Measurements from ENCODE around the gene SPTBN5.

SPTBN5 gene

DNA sequence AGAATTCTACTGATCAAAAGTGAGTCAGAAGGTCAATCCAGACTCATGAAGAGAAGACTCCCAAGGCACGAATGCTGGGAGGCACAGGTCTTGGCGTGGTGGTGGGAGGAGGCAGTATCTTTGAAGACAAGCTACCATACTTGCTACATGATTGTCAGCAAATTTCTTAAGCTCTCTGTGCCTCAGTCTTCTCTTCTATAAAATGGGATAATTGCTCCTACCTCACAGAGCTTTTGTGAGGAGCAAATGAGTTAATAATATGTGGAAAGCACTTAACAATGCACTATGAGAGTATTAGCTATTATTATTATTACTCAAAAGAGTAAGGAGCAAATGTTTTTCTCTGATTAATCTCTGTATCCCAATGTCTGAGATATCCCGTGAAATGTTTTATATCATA is 42.3 kb upstream of the SPTBN5 start:
- DNase-seq (ENCODE audit: low read depth, low spot score): no peak
- no peaks in the 10 kb centered on the region for H3K36me3 ChIP-seq (ENCODE audit: insufficient read depth, low read length)
- no peak overlapping the region for H3K9ac ChIP-seq (ENCODE audit: insufficient read length)
- H3K27ac ChIP-seq: no peak overlapping the region
- no peak overlapping the region for H3K4me3 ChIP-seq
- TF ChIP-seq POLR2AphosphoS5 (IDR thresholded peaks at IDR 0.05; ENCODE audit: borderline replicate concordance, low read depth, low read length) (no peak), EZH2 (IDR thresholded peaks at IDR 0.05) (no peak), FOXP2 (optimal IDR thresholded peaks at IDR 0.05; ENCODE audit: control extremely low read depth, extremely low read length, insufficient read depth) (no peak)
- no peaks in the 10 kb centered on the region for H3K9me3 ChIP-seq (ENCODE audit: low read depth, low read length)

- Histone ChIP-seq H3K9me3 (ENCODE audit: low read depth, low read length) (no peaks in the 10 kb centered on the region), H3K27ac (no peak overlapping the region), H3K4me3 (no peak overlapping the region), H3K36me3 (ENCODE audit: insufficient read depth, low read length) (no peaks in the 10 kb centered on the region), H3K9ac (ENCODE audit: insufficient read length) (no peak overlapping the region)
- no peak for TF ChIP-seq EZH2 (IDR thresholded peaks at IDR 0.05)
- no peak for TF ChIP-seq FOXP2 (optimal IDR thresholded peaks at IDR 0.05; ENCODE audit: control extremely low read depth, extremely low read length, insufficient read depth)
- no peak for TF ChIP-seq POLR2AphosphoS5 (IDR thresholded peaks at IDR 0.05; ENCODE audit: borderline replicate concordance, low read depth, low read length)
- no peak for DNase-seq (ENCODE audit: low read depth, low spot score)
Observed at GRCh38 chr15:41935566-41936020, 41.7 kb upstream of the SPTBN5 start.

DNA sequence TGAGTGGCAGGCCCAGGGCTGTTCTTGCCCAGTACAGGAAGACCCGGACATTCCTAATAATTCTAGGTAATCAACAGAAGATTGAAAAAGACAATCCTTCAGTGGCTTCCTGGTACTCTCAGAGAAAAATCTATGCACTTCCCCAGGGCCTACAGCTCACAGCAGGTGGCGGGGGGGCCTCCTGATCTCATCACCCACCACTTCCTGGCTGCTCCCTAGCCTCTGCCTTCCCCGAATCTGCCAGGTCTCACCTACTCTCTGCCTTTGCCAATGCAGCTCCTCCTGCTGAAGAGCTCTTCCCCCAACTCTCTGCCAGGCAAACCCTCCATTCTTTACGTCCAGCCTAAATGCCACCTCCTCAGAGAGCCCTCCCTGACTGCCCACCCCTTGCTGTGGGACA is 41.0 kb upstream of the SPTBN5 start:
- Histone ChIP-seq H3K9ac (ENCODE audit: insufficient read length) (no peak overlapping the region), H3K9me3 (ENCODE audit: low read depth, low read length) (no peaks in the 10 kb centered on the region), H3K4me3 (no peak overlapping the region), H3K36me3 (ENCODE audit: insufficient read depth, low read length) (no peaks in the 10 kb centered on the region), H3K27ac (no peak overlapping the region)
- no peak for TF ChIP-seq EZH2 (IDR thresholded peaks at IDR 0.05)
- TF ChIP-seq POLR2AphosphoS5 (IDR thresholded peaks at IDR 0.05; ENCODE audit: borderline replicate concordance, low read depth, low read length): no peak
- no peak for TF ChIP-seq FOXP2 (optimal IDR thresholded peaks at IDR 0.05; ENCODE audit: control extremely low read depth, extremely low read length, insufficient read depth)
- DNase-seq (ENCODE audit: low read depth, low spot score): peak; percentile 2

DNA sequence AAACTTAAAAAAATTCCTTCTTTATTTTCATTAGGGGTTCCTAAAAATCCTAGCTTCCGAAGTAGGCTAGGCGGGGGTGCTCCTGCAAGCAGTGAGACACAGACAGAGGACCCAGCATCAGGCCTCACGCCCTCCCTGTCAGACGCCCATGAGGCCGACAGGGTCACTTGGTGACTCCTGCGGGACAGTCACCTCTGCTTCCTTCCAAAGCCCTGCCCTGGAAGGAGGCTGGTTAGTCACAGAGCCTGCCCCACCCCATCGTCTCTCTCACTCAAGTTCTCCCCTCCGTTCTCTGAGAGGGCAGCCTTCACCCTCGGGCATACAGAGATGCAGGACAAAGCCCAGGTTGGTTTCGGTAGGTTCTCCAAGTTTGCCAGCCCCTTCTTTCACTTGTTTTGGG is 39.9 kb upstream of the SPTBN5 start:
- Histone ChIP-seq H3K27ac (no peak overlapping the region), H3K4me3 (no peak overlapping the region), H3K9me3 (ENCODE audit: low read depth, low read length) (no peaks in the 10 kb centered on the region), H3K36me3 (ENCODE audit: insufficient read depth, low read length) (no peaks in the 10 kb centered on the region), H3K9ac (ENCODE audit: insufficient read length) (no peak overlapping the region)
- TF ChIP-seq FOXP2 (optimal IDR thresholded peaks at IDR 0.05; ENCODE audit: control extremely low read depth, extremely low read length, insufficient read depth) (no peak), EZH2 (IDR thresholded peaks at IDR 0.05) (no peak), POLR2AphosphoS5 (IDR thresholded peaks at IDR 0.05; ENCODE audit: borderline replicate concordance, low read depth, low read length) (no peak)
- DNase-seq (ENCODE audit: low read depth, low spot score): no peak

- Histone ChIP-seq H3K27ac (no peak overlapping the region), H3K4me3 (no peak overlapping the region), H3K9me3 (ENCODE audit: low read depth, low read length) (no peaks in the 10 kb centered on the region), H3K36me3 (ENCODE audit: insufficient read depth, low read length) (no peaks in the 10 kb centered on the region), H3K9ac (ENCODE audit: insufficient read length) (no peak overlapping the region)
- TF ChIP-seq POLR2AphosphoS5 (IDR thresholded peaks at IDR 0.05; ENCODE audit: borderline replicate concordance, low read depth, low read length) (no peak), EZH2 (IDR thresholded peaks at IDR 0.05) (no peak), FOXP2 (optimal IDR thresholded peaks at IDR 0.05; ENCODE audit: control extremely low read depth, extremely low read length, insufficient read depth) (no peak)
- DNase-seq (ENCODE audit: low read depth, low spot score): no peak
Observed at GRCh38 chr15:41933326-41933725, 39.5 kb upstream of the SPTBN5 start.

- Histone ChIP-seq H3K27ac (no peak overlapping the region), H3K9me3 (ENCODE audit: low read depth, low read length) (no peaks in the 10 kb centered on the region), H3K9ac (ENCODE audit: insufficient read length) (no peak overlapping the region), H3K36me3 (ENCODE audit: insufficient read depth, low read length) (no peaks in the 10 kb centered on the region), H3K4me3 (no peak overlapping the region)
- TF ChIP-seq EZH2 (IDR thresholded peaks at IDR 0.05): no peak
- DNase-seq (ENCODE audit: low read depth, low spot score): no peak
Observed at GRCh38 chr15:41932511-41933289, 38.8 kb upstream of the SPTBN5 start.

GRCh38 chr15:41932101-41932500 is 38.2 kb upstream of the SPTBN5 start:
- Histone ChIP-seq H3K9me3 (ENCODE audit: low read depth, low read length) (no peaks in the 10 kb centered on the region), H3K36me3 (ENCODE audit: insufficient read depth, low read length) (no peaks in the 10 kb centered on the region), H3K9ac (ENCODE audit: insufficient read length) (no peak overlapping the region), H3K27ac (no peak overlapping the region), H3K4me3 (no peak overlapping the region)
- no peak for TF ChIP-seq EZH2 (IDR thresholded peaks at IDR 0.05)
- TF ChIP-seq FOXP2 (optimal IDR thresholded peaks at IDR 0.05; ENCODE audit: control extremely low read depth, extremely low read length, insufficient read depth): no peak
- no peak for TF ChIP-seq POLR2AphosphoS5 (IDR thresholded peaks at IDR 0.05; ENCODE audit: borderline replicate concordance, low read depth, low read length)
- no peak for DNase-seq (ENCODE audit: low read depth, low spot score)

DNA sequence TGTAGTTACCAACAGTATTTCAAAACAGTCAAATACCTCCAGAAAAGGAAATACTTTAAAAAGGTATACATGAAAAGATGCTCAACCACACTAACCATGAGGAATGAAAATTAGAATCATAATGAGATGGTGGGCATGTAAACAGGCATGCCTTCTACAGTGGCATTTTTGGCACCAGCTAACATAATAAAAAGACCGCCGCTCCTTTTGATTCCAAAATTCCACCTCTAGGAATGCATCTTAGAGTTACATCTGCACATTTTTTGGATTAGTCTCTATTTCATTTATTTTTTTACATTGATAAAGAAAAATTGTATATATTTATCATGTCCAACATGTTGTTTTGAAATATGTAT is 37.0 kb upstream of the SPTBN5 start:
- H3K4me3 ChIP-seq: no peak overlapping the region
- no peaks in the 10 kb centered on the region for H3K36me3 ChIP-seq (ENCODE audit: insufficient read depth, low read length)
- DNase-seq (ENCODE audit: low read depth, low spot score): no peak
- H3K9ac ChIP-seq (ENCODE audit: insufficient read length): no peak overlapping the region
- no peaks in the 10 kb centered on the region for H3K9me3 ChIP-seq (ENCODE audit: low read depth, low read length)
- no peak overlapping the region for H3K27ac ChIP-seq
- TF ChIP-seq EZH2 (IDR thresholded peaks at IDR 0.05) (no peak), FOXP2 (optimal IDR thresholded peaks at IDR 0.05; ENCODE audit: control extremely low read depth, extremely low read length, insufficient read depth) (no peak), POLR2AphosphoS5 (IDR thresholded peaks at IDR 0.05; ENCODE audit: borderline replicate concordance, low read depth, low read length) (no peak)
